Measurements from ENCODE around the gene CAPN14.

The CAPN14 gene

GRCh38 chr2:31240381-31241365, 23.4 kb upstream of the CAPN14 start:
- DNase-seq = no peak

- no peak for DNase-seq
These were observed 22.4 kb upstream of the CAPN14 start for GRCh38 chr2:31239593-31240177.

DNA sequence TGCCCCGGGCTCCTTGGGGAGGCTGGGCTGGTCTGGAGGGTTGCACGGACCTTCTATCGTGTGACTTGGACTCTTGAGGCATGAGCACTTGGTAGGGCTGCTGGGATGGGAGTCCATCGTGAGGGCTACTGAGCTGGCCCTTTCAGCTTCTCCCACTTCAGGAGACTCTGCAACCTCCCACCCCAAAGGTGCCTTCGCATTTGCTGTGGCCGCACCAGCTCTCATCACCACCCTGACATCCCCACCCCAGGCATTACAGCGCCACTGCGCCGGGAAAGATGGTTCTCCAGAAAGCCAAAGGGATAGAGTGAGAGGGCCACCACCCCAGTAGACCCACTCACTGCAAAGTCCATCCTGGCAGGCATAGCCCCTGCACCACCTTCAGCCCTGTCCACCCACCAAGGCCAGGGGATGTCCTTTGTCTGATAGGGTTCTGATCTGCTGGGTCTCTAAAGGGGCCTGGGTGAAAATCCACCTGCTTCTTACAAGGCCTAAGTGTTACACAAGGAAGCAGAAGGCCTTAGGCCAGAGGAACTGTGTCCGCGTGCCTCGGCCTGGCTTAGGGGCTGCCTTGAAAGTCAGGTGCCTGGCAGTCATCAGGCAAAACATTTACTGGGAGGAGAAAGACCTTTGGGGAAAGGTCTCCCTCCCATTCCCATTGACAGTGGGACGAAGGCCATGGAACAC, 21.7 kb upstream of the CAPN14 start:
- no peak for DNase-seq

GRCh38 chr2:31238126-31238905, 21.0 kb upstream of the CAPN14 start:
- no peak for DNase-seq

- no peak for DNase-seq
These were observed 20.2 kb upstream of the CAPN14 start for GRCh38 chr2:31237348-31238017.

- no peak for DNase-seq
These were observed 19.3 kb upstream of the CAPN14 start for GRCh38 chr2:31236433-31237205.

- DNase-seq = peak; percentile 26
These were observed 18.2 kb upstream of the CAPN14 start for GRCh38 chr2:31235504-31235902.

DNA sequence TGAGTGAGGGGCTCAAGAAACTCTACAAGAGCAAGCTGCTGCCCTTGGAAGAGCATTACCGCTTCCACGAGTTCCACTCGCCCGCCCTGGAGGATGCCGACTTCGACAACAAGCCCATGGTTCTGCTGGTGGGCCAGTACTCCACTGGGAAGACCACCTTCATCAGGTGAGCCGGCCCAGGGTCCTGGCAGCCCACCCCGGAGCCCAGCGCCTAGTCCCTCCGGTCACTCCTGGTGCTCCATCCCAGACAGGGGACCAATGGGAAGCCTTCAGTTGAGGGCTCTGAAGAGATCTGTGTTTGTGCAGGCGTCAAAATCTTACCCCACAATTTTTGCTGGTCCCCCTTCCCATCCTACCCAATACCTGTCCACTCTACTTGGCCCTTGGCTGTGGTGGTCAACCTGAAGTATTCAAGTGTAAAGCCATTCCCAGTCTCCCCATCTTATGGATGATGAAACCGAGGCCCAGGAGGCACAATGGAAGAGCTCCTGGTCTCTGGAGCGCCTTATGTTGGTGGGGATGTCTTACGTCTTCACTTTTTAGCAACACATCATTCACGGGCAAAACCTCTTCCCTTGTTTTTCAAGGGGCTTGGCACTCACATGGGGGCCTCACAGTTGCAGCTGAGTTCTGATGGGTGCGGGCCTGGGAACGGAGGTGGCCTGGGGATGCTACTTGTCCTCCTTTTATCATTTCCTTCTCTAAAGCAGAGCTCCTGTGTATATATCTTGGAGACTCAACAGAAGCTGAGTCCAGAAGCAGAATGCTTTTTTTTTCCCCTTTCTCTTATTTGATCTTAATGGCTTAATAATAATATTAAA, 17.6 kb upstream of the CAPN14 start:
- no peak for DNase-seq

DNA sequence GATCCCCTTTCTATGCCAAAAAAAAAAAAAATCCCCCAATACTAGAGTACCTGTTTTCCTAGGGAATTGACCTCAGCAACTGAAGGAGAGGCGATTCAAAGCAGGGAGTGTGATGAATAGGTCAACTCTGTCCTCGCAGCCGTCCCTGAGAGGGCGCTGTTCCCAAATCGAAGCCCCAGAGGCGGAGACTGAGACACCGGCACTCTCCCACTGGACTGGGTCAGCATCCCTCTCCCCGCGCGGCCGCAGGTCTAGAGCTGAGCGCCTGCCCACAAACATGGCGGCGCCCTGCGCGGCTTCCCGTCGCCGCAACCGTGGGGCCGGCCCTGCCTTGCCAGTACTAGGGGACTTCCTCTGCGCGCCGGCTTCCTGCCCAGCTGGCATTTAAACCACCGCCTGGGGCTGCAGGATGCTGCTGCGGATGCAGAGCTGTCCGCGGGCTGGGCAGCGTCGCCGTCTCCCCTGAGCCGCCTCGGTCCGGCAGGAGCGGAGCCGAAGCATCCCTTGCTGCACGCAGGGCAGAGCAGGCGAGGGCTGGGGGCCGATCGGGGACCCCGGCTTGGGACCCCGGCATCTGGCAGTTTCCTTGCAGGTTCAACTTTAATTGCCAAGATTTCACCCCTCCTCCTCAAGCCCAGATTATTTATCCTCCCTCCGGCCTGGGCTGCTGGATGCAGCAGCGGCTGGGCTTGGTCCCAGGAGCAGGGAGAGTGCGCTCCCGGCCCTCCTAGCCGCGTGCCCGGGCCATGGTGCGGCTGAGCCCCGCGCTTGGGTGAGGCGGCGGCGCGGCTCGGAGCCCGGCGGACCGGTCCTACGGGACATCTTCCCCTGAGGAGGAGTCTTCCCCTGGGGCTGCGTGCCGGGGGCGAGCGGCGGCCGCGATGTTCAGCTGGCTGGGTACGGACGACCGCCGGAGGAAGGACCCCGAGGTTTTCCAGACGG, 16.7 kb upstream of the CAPN14 start, which contains the start of gene EHD3:
Gene EHD3, plus strand, starts transcription at position 412 of the 942 bp plus-strand sequence. Its CDS starts 470 bp downstream, at position 882.
- DNase-seq = peak; percentile 95

DNA sequence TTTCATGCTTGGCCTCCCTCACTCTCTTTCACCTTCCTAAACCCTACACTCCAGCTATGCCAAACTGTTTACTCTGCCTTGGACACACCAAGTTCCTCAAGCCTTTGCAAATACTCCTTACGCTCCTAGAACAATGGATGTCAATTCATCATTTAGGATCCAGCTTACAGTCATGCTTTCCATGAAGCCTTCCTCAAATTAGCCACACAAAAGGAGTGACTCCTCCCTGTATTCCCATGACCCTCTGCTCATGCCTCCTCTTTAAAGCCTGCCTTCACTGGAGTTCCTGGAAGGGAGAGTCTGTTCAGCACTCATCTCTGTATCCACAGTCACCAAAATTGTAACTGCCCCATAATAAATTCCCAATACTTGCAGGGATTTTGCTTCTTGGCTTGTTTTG, 15.9 kb upstream of the CAPN14 start:
- DNase-seq = peak; percentile 22

- no peak for DNase-seq
These were observed 15.3 kb upstream of the CAPN14 start for GRCh38 chr2:31232586-31232985.

DNA sequence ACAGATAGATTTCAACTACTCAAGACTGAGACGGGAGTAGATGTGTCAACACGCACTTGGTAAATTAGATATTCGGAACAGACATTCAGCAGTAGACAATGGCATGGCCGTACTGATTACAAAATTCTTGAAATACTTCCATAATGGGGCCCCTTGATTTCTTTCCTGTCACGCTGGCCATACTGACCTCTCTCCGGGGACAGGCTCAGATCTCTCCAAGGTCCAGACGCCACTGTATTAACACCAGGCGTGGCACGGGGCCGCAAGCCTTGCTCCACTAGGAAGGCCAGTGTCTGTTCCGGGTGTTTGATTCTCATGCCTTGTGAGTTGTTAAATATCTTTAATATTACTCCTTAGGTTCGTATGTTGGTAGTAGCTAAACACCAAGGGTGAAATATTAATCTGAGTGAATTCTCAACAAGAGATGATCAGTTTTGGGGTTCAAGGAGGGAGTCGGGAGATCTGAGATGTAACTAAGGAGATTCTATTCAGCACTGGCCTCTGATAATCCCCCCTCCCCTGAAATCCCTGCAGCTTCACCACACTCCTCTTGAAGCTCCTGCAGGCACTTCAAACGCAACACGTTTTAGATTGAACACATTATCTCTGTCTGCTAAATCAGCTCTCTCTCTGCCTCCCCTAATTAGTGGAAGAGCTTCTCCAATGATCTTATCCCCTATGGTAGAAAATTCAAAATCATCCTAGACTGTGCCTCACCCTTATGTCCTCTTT, 14.4 kb upstream of the CAPN14 start:
- no peak for DNase-seq

GRCh38 chr2:31230751-31231150, 13.4 kb upstream of the CAPN14 start:
- no peak for DNase-seq

GRCh38 chr2:31228717-31229116, 11.4 kb upstream of the CAPN14 start:
- no peak for DNase-seq

DNA sequence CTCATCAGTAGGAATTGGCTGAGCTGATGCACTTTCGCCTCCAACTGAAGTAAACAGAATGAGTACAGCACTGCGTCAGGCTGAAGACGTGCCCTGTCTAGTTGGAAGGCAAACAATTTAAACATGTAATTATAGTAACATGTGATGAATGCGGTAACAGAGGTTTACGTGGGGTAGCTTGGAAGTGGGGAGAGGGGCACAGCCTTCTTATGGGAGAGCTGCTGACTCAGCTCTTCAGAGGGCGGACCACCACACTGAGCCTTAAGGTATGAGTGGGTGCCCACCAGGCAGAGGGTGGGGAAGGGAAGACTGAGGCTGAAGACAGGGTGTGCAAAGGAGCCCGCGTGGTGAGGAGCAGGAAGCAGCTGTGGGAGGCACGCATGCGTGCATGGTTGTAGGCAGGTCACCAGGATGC, 10.4 kb upstream of the CAPN14 start:
- DNase-seq = no peak

DNA sequence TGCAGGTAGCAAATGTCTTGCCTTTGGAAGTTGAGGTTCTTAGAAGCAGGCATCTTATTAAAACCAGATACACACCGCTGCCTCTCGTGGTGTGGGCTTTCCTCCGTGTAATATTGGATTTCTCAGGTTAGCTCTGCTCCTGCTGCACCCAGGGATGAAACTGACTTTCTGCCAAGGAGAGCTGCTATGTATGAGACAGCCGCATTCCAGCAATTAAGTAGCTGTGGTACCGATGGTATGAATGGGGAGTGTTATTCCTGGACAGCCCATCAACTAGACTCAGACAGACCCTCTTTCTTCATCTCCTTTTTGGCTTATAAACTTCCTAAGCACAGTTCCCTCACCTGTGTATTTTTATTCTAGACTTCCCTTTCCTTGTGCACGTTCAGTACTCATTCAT, 9.8 kb upstream of the CAPN14 start:
- no peak for DNase-seq

GRCh38 chr2:31226266-31226665, 9.0 kb upstream of the CAPN14 start:
- no peak for DNase-seq

DNA sequence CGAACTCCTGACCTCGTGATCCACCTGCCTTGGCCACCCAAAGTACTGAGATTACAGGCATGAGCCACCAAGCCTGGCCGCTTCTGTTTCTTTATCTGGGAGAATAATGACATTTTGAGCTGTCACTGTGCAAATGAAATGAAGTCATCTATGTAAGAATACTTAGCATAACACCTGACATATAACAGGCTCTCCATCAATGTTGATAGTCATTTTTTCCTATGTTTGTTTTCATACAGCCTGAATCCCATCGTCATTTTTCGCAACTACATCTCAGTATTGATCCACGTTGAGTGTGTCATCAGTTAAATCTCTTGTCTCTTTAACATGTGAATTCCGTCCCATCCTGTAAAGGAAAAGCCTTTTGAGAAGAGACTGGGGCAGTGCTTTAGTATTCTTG, 6.4 kb upstream of the CAPN14 start:
- no peak for DNase-seq

DNA sequence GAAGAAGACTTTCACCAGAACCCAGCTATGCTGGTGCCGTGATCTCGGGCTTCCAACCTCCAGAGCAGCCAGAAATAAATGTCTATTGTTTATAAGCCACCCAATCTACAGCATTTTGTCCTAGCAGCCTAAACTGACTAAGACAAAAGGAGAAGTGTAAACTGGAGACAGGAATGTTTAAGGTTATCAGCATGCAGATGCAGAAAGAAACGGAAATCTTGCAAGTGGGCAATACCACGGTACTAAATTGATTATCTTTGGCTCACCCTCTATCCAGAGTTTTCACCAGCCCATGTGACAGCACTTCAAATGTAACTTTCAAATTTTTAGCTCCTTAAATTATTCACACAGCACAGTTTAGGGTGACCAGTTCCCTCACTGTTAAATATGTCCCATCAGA, 5.7 kb upstream of the CAPN14 start:
- no peak for DNase-seq
